Right renal pelvis (tissue), 4 donors: ENCODE results near the gene CPEB1. TPM values are rescaled to one million over a fixed set of nuclear protein-coding genes. Genes with fewer than 3 reads are reported as not detected.
"Not testable (repeated sequence)": the region's sequence is repeated elsewhere in the genome, so short reads cannot be mapped to it uniquely, and the experiment has no call there.

Source experiments
- DNase-seq, 4 donors: peaks; one replicate each; pipeline ENCODE4 v3.0.0-alpha.2; 2013; ENCODE audit warnings: low read depth in 4 of 4, low spot score in 3 of 4, missing footprints in 1 of 4
- polyA plus RNA-seq, 4 donors: library from polyadenylated mRNA; unstranded; fragments of 120-200 nt; gene quantifications; one replicate each; pipeline ENCODE4 v1.2.1, GENCODE V29; 2013; ENCODE audit not compliant: insufficient read length in 4 of 4

The CPEB1 gene
- polyA plus RNA-seq, 4 donors: 1.9 to 2.9 (median 2.6) TPM

DNA sequence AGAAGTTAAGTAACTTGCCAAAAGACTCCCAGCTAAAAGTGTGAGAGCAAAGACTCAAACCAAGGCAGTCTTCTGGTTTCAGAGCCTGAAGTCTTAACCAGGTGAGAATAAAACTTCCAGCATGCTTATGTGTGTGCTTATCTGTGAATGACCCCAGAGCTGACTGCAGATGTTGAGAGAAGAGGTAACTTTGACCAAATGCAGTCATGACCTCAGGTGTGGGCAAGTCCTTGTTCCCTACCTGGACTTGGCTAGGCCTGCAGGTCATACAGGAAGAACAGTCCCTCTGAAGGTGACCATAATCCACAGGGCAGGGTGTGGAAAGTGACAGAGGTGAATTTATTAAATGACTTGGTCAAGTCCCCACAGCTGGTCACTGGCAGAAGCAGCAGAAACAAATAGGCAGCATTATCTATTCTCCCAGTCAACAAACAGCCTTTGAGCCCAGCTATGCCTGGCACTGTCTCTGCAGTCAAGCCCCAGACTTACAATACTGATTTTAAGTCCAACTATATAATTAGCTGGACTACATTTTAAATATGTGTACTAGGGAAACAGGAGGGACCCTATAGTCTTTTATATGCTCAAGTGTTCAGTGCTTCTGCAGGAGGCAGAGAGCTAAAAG, 3.0 kb upstream of the CPEB1 start:
- no peak for DNase-seq

DNA sequence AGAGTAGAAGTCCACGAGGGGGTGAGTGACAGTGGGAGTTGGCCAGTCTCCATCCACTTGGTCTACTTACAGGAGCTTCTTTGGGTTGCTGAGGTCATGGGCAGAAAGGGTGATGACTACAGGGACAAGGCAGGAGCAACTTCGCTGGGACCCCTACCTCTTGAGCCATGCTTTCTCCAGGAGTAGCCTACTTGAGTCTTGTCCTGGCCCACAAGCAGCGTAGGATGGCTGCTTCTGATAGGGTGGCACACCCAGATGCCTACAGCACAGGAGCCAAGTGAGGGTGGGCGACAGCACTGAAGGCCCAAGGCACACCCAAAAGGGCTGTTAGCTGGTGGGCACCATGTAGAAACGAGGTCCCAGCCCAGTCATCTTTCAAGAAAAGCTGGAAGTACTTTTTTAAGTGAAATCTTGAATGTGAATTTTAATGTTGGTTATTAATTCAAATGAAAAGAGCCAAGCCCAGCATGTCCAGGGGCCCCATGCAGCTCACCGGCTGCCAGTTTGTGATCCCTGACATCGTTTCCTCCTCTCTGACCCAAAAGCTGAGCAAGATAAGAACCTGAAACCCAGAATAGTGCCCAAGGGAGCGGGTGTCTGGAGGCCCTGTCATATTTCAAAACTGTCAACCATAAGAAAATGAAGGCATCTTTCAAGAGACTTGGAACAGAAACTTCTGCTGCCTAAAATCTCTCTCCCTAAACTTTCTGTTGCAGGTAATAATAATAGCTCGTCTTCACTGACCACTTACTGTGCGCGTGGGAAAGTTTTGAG, 2.2 kb upstream of the CPEB1 start:
- DNase-seq: no peak

DNA sequence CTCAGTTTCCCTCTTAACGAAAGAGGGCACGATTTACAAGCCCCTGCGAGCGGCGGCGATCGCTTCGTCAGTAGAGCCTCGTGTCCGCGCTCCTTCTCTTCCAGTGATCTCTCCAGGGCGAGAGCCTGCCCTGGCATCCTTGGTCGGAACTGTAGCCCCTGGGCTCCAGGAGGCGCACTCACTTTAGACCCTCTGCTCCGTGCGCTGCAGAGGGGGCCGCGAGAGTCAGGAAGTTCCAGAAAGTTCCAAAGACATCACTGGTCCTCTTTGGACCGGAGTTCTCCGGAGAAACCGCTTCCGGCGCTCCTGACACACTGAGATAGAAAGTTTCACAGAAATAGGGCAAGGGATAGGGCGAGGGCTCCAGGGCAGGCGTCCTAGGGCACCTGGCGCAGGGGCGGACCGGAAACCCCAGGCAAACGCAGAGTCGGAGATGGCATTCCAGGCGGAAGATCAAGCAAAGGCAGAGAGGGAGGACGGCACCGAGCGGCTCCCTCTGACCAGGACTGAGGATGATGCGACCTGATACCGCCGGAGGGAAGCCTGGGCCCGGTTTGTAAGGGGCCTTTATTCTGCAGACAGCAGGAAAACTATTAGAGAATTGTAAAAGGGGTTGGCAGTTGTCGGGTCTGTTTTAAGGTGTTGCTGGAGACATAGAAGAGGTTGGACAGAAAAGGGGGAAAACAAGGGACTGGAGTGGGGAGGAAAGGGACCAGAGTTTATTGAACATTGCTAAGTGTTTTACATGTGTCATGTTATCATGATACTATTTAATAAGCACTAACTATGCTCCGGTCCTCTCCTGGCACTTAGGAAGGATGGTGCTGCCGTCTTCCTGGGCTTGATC, 1.3 kb upstream of the CPEB1 start:
- DNase-seq: no peak

DNA sequence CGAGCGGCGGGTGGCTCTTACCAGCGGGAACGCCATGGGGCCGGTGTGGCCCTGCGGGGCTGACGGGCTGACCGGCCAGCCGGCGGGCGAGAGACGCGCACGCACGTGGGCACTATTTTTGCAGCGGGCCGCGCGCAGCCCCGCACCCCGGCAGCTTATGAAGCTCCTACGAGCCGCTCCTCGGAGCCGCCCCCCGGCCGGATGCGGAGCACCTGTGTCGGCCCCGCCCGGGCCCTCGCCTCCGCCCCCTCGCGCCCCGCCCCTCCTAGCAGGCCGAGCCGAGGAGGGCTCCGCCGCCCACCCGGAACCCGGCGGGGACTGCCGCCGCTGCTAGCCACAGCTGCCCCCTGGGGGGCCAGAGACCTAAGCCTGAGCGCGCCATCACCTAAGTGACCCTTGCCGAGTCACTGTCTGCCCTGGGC, 683 bp upstream of the CPEB1 start:
- DNase-seq: no peak

- DNase-seq: no peak
These were observed 716 bp downstream of the CPEB1 start for GRCh38 chr15:82646250-82647044.

DNA sequence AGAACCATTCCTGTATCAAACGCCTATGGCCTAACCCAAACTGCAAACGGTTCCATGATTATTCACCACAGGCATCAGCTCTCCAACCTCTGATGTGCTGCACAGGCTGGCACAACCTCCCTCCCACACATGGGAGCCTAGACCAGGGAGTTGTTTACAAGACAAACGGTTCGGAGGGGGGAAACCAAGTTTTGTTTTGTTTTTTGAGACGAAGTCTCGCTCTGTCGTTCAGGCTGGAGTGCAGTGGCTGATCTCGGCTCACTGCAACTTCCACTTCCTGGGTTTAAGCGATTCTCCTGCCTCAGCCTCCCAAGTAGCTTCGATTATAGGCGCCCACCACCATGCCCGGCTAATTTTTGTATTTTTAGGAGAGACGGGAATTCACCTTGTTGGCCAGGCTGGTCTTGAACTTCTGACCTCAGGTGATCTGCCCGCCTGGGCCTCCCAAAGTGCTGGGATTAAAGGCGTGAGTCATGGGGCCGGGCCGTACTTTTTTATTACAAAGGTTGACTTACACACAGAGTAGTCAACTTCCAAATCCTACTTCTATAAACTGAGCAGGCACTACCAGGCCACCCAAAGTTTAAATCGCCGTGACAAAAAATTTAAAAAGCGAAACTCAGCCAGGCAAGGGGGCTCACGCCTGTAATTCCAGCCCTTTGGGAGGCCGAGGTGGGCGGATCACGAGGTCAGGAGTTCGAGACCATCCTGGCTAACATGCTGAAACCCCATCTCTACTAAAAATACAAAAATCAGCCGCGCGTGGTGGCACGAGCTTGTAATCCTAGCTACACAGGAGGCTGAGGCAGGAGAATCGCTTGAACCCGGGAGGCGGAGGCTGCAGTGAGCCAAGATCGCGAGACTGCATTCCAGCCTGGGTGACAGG, 2.0 kb downstream of the CPEB1 start:
- not testable (repeated sequence) for DNase-seq

GRCh38 chr15:82643992-82644391, 3.2 kb downstream of the CPEB1 start:
- no peak for DNase-seq

- no peak for DNase-seq
These were observed 4.5 kb downstream of the CPEB1 start for GRCh38 chr15:82642656-82643055.

GRCh38 chr15:82641129-82641798, 5.9 kb downstream of the CPEB1 start:
- no peak for DNase-seq

DNA sequence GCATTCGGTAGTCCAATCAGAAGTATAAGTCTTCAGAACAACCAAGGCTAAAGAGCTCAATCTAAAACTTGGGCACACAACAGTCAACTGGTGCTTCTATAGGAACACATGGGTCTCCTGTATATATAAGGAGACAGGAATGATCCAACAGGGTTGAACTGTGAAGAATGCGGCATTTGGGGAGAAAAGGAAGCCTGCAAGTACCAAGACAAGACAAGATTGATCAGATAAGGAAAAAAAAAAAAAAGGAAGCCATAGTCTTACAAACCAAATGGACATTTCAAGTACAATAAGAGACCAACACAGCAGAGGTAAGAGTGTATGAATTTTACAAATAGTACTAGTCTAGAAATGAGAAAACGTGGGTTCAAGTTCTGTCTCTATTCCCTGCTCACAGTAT, 6.5 kb downstream of the CPEB1 start:
- no peak for DNase-seq

GRCh38 chr15:82635798-82636197, 11.4 kb downstream of the CPEB1 start:
- DNase-seq: no peak

DNA sequence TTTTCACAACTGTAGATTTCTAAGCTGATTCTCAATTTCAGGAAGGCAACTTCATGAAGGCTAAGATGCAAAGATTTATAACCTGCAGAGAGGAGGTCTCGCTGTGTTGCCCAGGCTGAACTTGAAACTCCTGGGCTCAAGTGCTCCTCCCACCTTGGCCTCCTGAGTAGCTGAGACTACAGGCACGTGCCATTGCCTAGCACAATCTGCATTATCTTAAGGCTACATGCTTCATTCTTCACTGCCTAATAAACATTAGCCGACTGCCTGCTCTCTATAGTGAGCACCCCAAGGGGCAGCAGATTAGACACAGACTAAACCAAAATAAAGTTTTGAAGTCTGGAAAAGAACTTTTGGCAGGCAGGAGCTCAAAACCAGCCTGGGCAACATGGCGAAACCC, 17.1 kb downstream of the CPEB1 start:
- no peak for DNase-seq

GRCh38 chr15:82625136-82625535, 22.0 kb downstream of the CPEB1 start:
- no peak for DNase-seq

GRCh38 chr15:82624438-82624837, 22.7 kb downstream of the CPEB1 start:
- no peak for DNase-seq

DNA sequence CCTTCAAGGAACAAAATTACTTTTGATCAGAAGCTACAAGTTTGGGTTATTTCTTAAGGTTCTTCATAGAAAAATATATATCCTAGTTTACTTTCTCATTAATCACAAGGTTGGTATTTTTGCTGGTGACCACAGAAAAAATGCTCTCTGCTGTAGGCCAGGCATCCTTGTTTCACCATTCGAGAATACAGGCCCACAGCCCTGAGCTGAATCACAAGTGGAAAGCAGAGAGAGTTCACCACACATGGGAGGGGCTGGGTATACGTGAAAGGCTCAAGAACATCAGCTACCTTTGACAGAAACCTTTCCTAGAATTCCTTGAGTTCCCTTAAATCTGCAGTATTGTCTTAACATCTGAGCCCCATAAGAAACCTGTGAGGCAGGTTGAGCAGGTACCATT, 23.2 kb downstream of the CPEB1 start:
- no peak for DNase-seq

GRCh38 chr15:82621970-82622369, 25.2 kb downstream of the CPEB1 start:
- DNase-seq: no peak

- no peak for DNase-seq
These were observed 33.4 kb downstream of the CPEB1 start for GRCh38 chr15:82613747-82614146.

DNA sequence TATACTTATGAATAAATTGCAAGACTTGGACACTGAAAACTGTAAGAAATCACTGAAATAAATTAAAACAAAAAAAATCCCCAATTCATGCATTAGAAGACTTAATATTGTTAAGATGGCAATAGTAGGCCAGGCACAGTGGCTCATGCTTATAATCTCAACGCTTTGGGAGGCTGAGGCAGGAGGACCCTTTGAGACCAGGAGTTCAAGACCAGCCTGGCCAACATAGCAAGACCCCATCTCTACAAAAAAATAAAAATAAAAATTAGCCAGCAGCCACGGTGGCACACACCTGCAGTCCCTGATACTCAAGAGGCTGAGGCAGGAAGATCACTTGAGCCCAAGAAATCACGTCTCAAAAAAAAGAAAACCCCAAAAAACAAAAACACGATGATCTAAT, 35.8 kb downstream of the CPEB1 start:
- DNase-seq: no peak

DNA sequence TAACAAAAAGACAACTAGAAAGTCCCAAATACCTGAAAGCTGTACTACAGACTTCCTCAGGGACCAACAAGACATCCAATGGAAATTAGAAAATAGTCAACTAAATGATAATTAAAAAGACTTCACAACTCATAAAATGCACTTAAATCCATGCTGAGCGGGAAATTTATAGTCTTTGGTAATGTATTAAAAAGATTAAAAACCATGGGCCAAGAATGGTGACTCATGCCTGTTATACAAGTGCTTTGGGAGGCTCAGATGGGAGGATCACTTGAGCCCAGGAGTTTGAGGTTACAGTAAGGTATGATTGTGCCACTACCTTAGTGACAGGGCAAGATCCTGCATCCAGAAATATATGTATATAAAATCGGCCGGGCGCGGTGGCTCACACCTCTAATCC, 45.0 kb downstream of the CPEB1 start:
- no peak for DNase-seq
